GM18508 (cell line): ENCODE measurements around the gene TMC4.

ENCODE experiments used
- ATAC-seq: cut with Tn5 transposase; IDR thresholded peaks from one replicate; pipeline ENCODE4 v1.9.1; 2021; ENCODE audit warnings: moderate number of reproducible peaks; ENCODE audit not compliant: insufficient read depth, unreplicated experiment

The TMC4 gene

GRCh38 chr19:54136086-54136863 lies 36.7 kb downstream of the TMC4 start:
- ATAC-seq: no peak

- ATAC-seq: no peak
Measured at GRCh38 chr19:54133957-54134590, 38.9 kb downstream of the TMC4 start.

DNA sequence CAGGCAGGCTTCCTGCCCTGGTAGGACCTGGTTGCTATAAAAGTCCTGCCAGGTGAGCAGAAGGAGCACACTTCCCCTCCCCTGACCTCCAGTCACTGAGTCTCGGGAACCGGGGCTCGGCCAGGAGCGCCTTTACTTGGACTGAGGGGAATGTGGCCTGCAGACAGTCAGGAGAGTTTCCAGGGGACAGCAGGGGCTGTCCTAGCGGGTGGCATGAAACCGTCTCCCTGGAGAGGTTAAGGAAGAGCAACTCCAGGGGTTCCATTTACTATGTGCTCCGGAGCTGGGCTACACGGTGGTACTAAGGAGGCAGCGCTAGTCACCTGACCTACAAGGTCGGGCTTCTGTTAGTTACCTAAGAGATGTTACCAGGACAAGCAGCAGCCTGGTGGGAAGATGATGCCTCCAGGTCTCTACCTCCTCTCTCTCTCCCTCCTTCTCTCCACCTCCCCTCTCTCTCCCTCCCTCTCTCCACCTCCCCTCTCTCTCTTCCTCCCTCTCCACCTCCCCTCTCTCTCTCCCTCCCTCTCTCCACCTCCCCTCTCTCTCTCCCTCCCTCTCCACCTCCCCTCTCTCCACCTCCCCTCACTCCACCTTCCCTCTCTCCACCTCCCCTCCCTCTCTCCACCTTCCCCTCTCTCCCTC lies 39.5 kb downstream of the TMC4 start:
- no peak for ATAC-seq

DNA sequence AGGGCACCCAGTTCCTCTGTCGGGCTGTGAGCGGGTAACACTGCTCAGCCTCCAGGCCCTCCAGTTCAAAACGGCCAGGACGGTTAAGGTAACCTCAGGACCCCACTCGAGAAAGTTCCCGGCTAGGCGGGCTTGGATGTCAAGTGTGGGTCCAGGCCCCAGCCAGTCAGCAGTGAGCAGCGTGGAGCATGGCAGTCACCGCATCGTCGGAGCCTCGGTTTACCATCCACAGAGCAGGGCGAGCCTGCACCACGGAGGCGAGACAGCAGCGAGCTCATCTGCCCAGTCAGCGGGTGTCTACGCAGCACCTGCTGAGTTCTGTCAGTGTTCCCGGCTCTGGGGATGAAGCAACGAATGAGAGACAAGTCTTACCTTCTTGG lies 43.4 kb downstream of the TMC4 start:
- ATAC-seq: no peak

DNA sequence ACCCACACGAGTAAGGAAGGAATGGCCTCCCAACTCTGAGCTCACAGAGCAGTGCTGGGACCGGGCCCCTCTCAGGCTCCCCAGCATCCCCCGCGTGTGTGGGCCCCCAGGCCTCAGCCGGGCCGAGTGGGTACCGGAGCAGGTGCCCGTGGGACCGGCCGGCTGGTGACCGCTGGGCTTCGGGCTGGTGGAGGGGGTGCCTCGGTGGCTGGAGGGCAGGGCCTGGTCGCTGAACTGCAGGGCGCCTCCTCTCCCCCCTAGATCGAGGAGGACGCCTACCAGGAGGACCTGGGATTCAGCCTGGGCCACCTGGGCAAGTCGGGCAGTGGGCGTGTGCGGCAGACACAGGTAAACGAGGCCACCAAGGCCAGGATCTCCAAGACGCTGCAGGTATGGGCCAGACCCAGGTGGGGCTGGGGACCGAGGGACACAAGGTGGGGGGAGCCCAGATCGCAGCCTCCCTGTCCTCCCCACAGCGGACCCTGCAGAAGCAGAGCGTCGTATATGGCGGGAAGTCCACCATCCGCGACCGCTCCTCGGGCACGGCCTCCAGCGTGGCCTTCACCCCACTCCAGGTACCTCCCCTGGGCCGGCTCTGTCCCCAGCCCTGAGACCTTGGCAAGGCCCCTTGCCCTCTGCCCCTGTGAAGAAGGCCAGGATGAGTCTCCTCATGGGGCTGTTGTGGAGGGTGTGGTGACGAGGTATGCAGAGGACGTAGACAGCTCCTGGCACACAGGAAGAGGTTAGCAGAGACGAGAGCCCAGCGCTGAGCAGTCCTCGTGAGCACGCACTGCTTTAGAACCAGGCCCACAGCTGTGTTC lies 44.0 kb downstream of the TMC4 start:
- no peak for ATAC-seq

DNA sequence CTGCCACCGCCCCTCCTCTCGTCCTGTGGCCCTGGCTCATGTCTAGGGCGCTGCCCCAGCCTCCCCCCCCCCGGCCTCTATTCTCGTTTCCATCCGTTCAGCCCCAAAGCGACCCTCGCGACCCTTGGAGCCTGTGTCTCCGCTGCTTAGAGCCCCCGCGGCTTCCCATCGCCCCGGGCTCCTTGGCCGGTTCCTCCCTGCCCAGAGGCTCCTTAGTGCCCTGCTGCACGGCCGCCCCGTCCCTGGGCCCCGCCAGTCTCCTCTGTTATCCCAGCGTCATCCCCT lies 44.6 kb downstream of the TMC4 start:
- ATAC-seq: no peak

- ATAC-seq: no peak
Measured at GRCh38 chr19:54127688-54128440, 45.1 kb downstream of the TMC4 start.

- ATAC-seq: no peak
Measured at GRCh38 chr19:54125713-54126112, 47.2 kb downstream of the TMC4 start.

DNA sequence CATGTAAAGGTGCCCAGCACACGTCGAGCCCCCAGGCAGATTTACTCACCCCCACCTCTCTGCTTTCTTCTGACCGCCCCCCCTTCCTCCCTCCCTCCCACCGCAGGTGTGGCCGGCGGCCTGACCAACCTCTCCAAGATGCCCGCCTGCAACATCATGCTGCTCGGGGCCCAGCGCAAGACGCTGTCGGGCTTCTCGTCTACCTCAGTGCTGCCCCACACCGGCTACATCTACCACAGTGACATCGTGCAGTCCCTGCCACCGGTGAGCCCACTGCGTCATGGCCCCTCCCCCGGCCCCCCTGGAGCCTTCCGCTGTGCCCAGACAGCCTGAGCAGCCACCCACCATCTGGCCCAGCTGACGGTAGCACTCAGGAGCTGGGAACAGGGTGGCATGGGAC lies 48.6 kb downstream of the TMC4 start:
- no peak for ATAC-seq

DNA sequence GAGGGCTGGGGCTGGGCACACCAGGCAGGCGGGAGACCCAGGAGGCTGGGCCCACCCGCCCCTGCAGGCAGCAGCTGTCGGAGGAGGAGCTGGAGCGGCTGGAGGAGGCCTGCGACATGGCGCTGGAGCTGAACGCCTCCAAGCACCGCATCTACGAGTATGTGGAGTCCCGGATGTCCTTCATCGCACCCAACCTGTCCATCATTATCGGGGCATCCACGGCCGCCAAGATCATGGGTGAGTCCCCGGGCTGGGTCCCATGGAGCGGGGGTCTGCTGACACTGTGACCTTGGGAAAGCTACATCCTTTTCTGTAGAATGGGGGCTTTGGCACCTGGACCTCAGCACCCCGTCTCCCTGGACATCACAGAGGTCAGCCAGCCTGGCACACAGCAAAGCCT lies 49.3 kb downstream of the TMC4 start:
- ATAC-seq: no peak

DNA sequence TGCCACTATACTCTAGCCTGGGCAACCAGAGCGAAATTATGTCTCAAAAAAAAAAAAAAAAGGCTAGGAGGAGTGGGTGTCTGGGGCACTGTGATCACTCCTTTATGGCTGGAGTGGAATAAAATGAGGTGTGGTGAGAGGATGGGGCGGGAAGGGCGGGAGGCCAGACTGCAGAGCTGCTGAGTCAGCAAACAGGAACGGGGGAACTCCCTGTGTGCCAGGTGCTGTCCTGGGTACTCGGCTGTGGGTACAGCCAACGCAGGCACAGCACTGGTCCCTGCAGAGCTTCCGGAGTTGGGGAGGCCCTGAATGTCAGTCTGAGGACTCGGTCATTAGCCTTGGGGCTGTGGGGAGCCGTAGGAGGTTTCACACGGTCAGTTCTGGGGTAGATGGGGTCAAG lies 51.7 kb downstream of the TMC4 start:
- ATAC-seq: no peak

- ATAC-seq: peak; percentile 73
Measured at GRCh38 chr19:54115109-54116063, 57.6 kb downstream of the TMC4 start, which contains the start of the genes PRPF31 and TFPT. Gene PRPF31 (plus strand): TSS chr19:54115754. CDS start chr19:54118279, 2,525 bp downstream. Gene TFPT (minus strand): TSS chr19:54115657. CDS start chr19:54115269, 388 bp downstream.

GRCh38 chr19:54114340-54115108 lies 58.4 kb downstream of the TMC4 start:
- ATAC-seq: no peak
